Caco-2 (cell line): Measurements from ENCODE around the gene LAMB3. TPM values are rescaled to one million over a fixed set of nuclear protein-coding genes. Genes with fewer than 3 reads are reported as not detected.

Experiments
- BruUV-seq: library from RNA; stranded (reverse); fragments of 400-500 nt; replicated peaks from 2 replicates; lab custom pipeline; 2021; lab: Mats Ljungman, UMichigan
- CTCF ChIA-PET: fragments of 300-600 bp; sonication (Branson Sonifier 250); formaldehyde crosslinking; loops from one replicate; lab custom pipeline; 2022; ENCODE audit warnings: antibody characterized with exemption; lab: Charles Lee
- POLR2A ChIA-PET: fragments of 300-600 bp; sonication (Branson Sonifier 250); formaldehyde crosslinking; loops from one replicate; lab custom pipeline; 2022; ENCODE audit warnings: antibody characterized with exemption; lab: Charles Lee
- DNase-seq, 2 experiments: peaks; one replicate each; pipeline versions ENCODE4 v3.0.0 to v3.0.0-alpha.2; 2020 to 2022
- H3K27me3 ChIP-seq: replicated peaks from 2 replicates; pipeline ENCODE4 v1.6.0; 2011; ENCODE audit warnings: low read length; ENCODE audit not compliant: control insufficient read depth, insufficient read depth
- H3K36me3 ChIP-seq: 2 replicates; pipeline ENCODE4 v1.5.1; 2011; ENCODE audit warnings: low read length; ENCODE audit not compliant: control insufficient read depth, insufficient read depth
- H3K4me1 ChIP-seq: fragments of 250-450 bp; sonication (Bioruptor Pico); 2 replicates; pipeline ENCODE4 v1.5.1; 2020; ENCODE audit warnings: mild to moderate bottlenecking
- H3K4me3 ChIP-seq: 2 replicates; pipeline ENCODE4 v1.5.1; 2011; ENCODE audit warnings: low read depth, mild to moderate bottlenecking, control low read depth, low read length
- H3K9me3 ChIP-seq: fragments of 250-450 bp; sonication (Bioruptor Pico); 2 replicates; pipeline ENCODE4 v1.5.1; 2020; ENCODE audit warnings: mild to moderate bottlenecking, moderate library complexity
- H3K27ac Mint-ChIP-seq: one replicate; pipeline ENCODE4 v1.8.0; 2022; ENCODE audit warnings: mixed read lengths; ENCODE audit not compliant: unreplicated experiment
- H3K27me3 Mint-ChIP-seq: one replicate; pipeline ENCODE4 v1.8.0; 2022; ENCODE audit warnings: mixed read lengths; ENCODE audit not compliant: insufficient read depth, unreplicated experiment
- H3K36me3 Mint-ChIP-seq: one replicate; pipeline ENCODE4 v1.8.0; 2022; ENCODE audit warnings: mild to moderate bottlenecking, mixed read lengths; ENCODE audit not compliant: insufficient read depth, unreplicated experiment
- H3K4me1 Mint-ChIP-seq: one replicate; pipeline ENCODE4 v1.8.0; 2022; ENCODE audit warnings: low read depth, mixed read lengths; ENCODE audit not compliant: unreplicated experiment
- H3K4me3 Mint-ChIP-seq: one replicate; pipeline ENCODE4 v1.8.0; 2022; ENCODE audit warnings: mild to moderate bottlenecking, moderate library complexity, mixed read lengths; ENCODE audit not compliant: unreplicated experiment
- H3K9me3 Mint-ChIP-seq: one replicate; pipeline ENCODE4 v1.8.0; 2022; ENCODE audit warnings: mixed read lengths; ENCODE audit not compliant: unreplicated experiment
- intact Hi-C: fragments of 100-400 bp; cut with micrococcal nuclease; formaldehyde crosslinking; loops from one replicate; pipeline ENCODE4 v1.10.0; 2022; ENCODE audit not compliant: unreplicated experiment
- total RNA-seq: library from RNA; stranded (reverse); gene quantifications from 2 replicates; pipeline ENCODE4 v1.2.3, GENCODE V29; 2022
- TF ChIP-seq, protein P1 (sequence below), 2 experiments: fragments of 200-600 bp in 1 of 2; IDR thresholded peaks; 1 replicate in 1 of 2; 2 replicates in 1 of 2; pipeline versions ENCODE4 v1.5.1 to v1.8.0; 2011 to 2022; ENCODE audit warnings: antibody characterized with exemption in 1 of 2, control low read depth in 1 of 2, inconsistent platforms in 1 of 2, low read depth in 1 of 2, low read length in 1 of 2, mild to moderate bottlenecking in 1 of 2, moderate library complexity in 1 of 2; ENCODE audit not compliant: insufficient read depth in 1 of 2, severe bottlenecking in 1 of 2, unreplicated experiment in 1 of 2

The LAMB3 gene
- total RNA-seq, 1 experiment from 2014 or later = 125 TPM

DNA sequence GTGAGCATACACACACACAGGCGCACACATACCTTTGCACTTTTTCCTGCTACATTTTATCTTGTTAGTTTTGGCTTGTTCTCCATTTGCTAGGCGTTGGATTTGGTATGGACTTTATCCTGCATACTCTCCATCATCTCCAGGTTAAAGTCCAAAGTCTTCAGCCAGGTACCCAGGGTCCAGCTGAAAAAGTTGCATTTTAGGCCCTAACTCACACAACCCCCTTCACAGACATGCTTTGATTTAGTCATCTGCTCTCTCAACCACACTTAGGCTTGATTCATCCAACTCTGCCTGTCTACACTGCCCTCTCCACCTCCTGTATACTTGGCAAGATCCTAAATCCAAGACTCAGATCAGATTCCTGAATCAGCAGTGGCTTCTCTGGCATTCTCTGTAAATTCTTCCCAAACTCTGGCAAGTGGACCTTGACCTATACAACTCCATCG lies 10.7 kb upstream of the LAMB3 start:
- Histone ChIP-seq H3K36me3 (no peaks in the 10 kb centered on the region), H3K4me1 (peaks cover 38% of the 10 kb centered on the region), H3K27me3 (no peaks in the 10 kb centered on the region), H3K9me3 (no peaks in the 10 kb centered on the region), H3K4me3 (no peak overlapping the region)
- ChIA-PET POLR2A (interaction anchor here (4.4 kb wide), 1 partner anchor 10 kb away, joined by 15 read pairs; the partner anchor contains the start of gene LAMB3), CTCF (no interaction called here)
- BruUV-seq = no TSS peak
- no peaks in the 10 kb centered on the region for H3K27me3 Mint-ChIP-seq
- H3K36me3 Mint-ChIP-seq = no peaks in the 10 kb centered on the region
- peak overlapping the region; percentile 23 for H3K27ac Mint-ChIP-seq
- H3K4me3 Mint-ChIP-seq = peak overlapping the region; percentile 50
- TF ChIP-seq, protein P1, sequence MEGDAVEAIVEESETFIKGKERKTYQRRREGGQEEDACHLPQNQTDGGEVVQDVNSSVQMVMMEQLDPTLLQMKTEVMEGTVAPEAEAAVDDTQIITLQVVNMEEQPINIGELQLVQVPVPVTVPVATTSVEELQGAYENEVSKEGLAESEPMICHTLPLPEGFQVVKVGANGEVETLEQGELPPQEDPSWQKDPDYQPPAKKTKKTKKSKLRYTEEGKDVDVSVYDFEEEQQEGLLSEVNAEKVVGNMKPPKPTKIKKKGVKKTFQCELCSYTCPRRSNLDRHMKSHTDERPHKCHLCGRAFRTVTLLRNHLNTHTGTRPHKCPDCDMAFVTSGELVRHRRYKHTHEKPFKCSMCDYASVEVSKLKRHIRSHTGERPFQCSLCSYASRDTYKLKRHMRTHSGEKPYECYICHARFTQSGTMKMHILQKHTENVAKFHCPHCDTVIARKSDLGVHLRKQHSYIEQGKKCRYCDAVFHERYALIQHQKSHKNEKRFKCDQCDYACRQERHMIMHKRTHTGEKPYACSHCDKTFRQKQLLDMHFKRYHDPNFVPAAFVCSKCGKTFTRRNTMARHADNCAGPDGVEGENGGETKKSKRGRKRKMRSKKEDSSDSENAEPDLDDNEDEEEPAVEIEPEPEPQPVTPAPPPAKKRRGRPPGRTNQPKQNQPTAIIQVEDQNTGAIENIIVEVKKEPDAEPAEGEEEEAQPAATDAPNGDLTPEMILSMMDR (IDR thresholded peaks at IDR 0.05; ENCODE audit: insufficient read depth in 1 of 2, low read depth in 1 of 2, low read length in 1 of 2, severe bottlenecking in 1 of 2, unreplicated experiment in 1 of 2) = no peak
- intact Hi-C loops = loop anchor here (1.0 kb wide), 1 partner anchor 9 kb away; no protein-coding TSS in a partner anchor
- DNase-seq = no peak
- no peaks in the 10 kb centered on the region for H3K9me3 Mint-ChIP-seq
- peaks cover 34% of the 10 kb centered on the region for H3K4me1 Mint-ChIP-seq

DNA sequence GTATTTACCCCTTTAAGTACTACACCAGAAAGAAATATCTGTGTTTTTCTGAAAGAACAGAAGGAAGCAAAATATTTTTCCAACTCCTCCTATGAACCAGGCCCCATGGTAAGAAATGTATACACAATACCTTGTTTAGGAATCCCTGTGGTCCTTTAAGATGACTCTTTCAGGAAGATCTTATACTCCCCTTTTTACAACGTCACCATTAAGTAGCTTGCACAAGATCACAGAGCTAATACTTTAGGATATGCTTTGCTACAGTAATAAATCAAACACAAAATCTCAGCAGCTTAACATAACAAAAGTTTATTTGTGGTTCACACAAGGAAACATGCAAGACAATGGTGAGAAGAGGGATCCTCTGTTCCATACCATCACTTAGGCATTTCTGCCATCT lies 8.8 kb upstream of the LAMB3 start:
- Mint-ChIP-seq H3K36me3 (no peaks in the 10 kb centered on the region), H3K27me3 (no peaks in the 10 kb centered on the region), H3K27ac (peak overlapping the region; percentile 12), H3K9me3 (no peaks in the 10 kb centered on the region), H3K4me3 (no peak overlapping the region), H3K4me1 (peaks cover 46% of the 10 kb centered on the region)
- Histone ChIP-seq H3K36me3 (no peaks in the 10 kb centered on the region), H3K27me3 (no peaks in the 10 kb centered on the region), H3K4me1 (peaks cover 56% of the 10 kb centered on the region), H3K4me3 (no peak overlapping the region), H3K9me3 (no peaks in the 10 kb centered on the region)
- ChIA-PET POLR2A (no interaction called here), CTCF (no interaction called here)
- DNase-seq = no peak
- BruUV-seq = no TSS peak
- TF ChIP-seq, protein P1 (IDR thresholded peaks at IDR 0.05; ENCODE audit: insufficient read depth in 1 of 2, low read depth in 1 of 2, low read length in 1 of 2, severe bottlenecking in 1 of 2, unreplicated experiment in 1 of 2) = no peak
- intact Hi-C loops = no loop called here

DNA sequence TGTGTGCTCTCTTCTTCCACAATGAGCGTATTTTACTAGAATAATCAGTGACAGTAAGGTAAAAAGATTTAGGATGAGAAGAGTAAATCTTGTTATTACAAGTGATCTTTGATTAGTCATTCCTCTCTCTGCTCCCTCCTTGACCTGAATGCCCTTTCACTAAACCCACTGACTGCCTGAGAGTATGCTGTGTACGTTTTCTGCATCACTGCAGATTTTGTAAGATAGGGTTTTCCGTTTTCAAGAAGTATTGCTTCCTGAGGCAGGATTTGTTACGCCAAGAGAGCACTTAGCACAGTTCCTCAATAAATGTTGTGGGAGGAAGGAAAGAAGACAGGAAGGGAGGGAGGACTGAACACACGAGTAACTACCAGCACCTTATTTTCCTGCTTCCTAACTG lies 7.7 kb upstream of the LAMB3 start:
- peak overlapping the region; percentile 17 for H3K27ac Mint-ChIP-seq
- Histone ChIP-seq H3K27me3 (no peaks in the 10 kb centered on the region), H3K4me3 (no peak overlapping the region), H3K4me1 (peaks cover 68% of the 10 kb centered on the region), H3K9me3 (no peaks in the 10 kb centered on the region), H3K36me3 (no peaks in the 10 kb centered on the region)
- DNase-seq = no peak
- no TSS peak for BruUV-seq
- peaks cover 56% of the 10 kb centered on the region for H3K4me1 Mint-ChIP-seq
- intact Hi-C loops = loop anchor here (10.0 kb wide), 2 partner anchors 235 to 265 kb away; no protein-coding TSS in a partner anchor
- POLR2A ChIA-PET = no interaction called here
- H3K36me3 Mint-ChIP-seq = no peaks in the 10 kb centered on the region
- H3K9me3 Mint-ChIP-seq = no peaks in the 10 kb centered on the region
- no peaks in the 10 kb centered on the region for H3K27me3 Mint-ChIP-seq
- no peak overlapping the region for H3K4me3 Mint-ChIP-seq
- TF ChIP-seq, protein P1 (IDR thresholded peaks at IDR 0.05; ENCODE audit: insufficient read depth in 1 of 2, low read depth in 1 of 2, low read length in 1 of 2, severe bottlenecking in 1 of 2, unreplicated experiment in 1 of 2) = no peak
- CTCF ChIA-PET = no interaction called here
